Activated naive CD8-positive, alpha-beta T cell treated with anti-CD3 and anti-CD28 coated beads, Interleukin-2, amount 10 ng/mL, durations not matched to agents 7 days and 5 days (primary cell): ENCODE results near the gene HS3ST2. TPM values are rescaled to one million over a fixed set of nuclear protein-coding genes. Genes with fewer than 3 reads are reported as not detected.
A peak's percentile ranks its signal among the peaks of the same experiment; 100 is the strongest.
"Not testable (repeated sequence)": the region's sequence is repeated elsewhere in the genome, so short reads cannot be mapped to it uniquely, and the experiment has no call there.

Experiments used
- ATAC-seq: fragments of 150-1000 bp; cut with Tn5 transposase; one replicate; pipeline ENCODE4 v1.10.0; 2021; ENCODE audit warnings: low read depth, moderate library complexity
- POLR2A ChIA-PET: fragments of 350-600 bp; sonication (Branson Sonifier 250); formaldehyde crosslinking; loops from one replicate; lab custom pipeline; 2021; ENCODE audit warnings: antibody characterized with exemption; lab: Charles Lee
- DNase-seq: peaks from one replicate; pipeline ENCODE4 v3.0.0; 2021
- H3K27ac Mint-ChIP-seq: one replicate; pipeline ENCODE4 v1.8.0; 2022; ENCODE audit warnings: mild to moderate bottlenecking, mixed read lengths
- H3K27me3 Mint-ChIP-seq: one replicate; pipeline ENCODE4 v1.8.0; 2022; ENCODE audit warnings: mild to moderate bottlenecking, moderate library complexity, mixed read lengths
- H3K36me3 Mint-ChIP-seq: one replicate; pipeline ENCODE4 v1.8.0; 2021; ENCODE audit warnings: mild to moderate bottlenecking, mixed read lengths
- H3K4me1 Mint-ChIP-seq: one replicate; pipeline ENCODE4 v1.8.0; 2021; ENCODE audit warnings: mixed read lengths
- H3K4me3 Mint-ChIP-seq: one replicate; pipeline ENCODE4 v1.8.0; 2022; ENCODE audit warnings: mild to moderate bottlenecking, moderate library complexity, mixed read lengths
- H3K9me3 Mint-ChIP-seq: one replicate; pipeline ENCODE4 v1.8.0; 2021; ENCODE audit warnings: mixed read lengths
- total RNA-seq, 2 experiments: library from RNA; stranded (reverse); gene quantifications; one replicate each; pipeline ENCODE4 v1.2.3, GENCODE V29; 2021

Gene HS3ST2
- total RNA-seq, 2 experiments from 2014 or later: 0.17 to 0.45 TPM

DNA sequence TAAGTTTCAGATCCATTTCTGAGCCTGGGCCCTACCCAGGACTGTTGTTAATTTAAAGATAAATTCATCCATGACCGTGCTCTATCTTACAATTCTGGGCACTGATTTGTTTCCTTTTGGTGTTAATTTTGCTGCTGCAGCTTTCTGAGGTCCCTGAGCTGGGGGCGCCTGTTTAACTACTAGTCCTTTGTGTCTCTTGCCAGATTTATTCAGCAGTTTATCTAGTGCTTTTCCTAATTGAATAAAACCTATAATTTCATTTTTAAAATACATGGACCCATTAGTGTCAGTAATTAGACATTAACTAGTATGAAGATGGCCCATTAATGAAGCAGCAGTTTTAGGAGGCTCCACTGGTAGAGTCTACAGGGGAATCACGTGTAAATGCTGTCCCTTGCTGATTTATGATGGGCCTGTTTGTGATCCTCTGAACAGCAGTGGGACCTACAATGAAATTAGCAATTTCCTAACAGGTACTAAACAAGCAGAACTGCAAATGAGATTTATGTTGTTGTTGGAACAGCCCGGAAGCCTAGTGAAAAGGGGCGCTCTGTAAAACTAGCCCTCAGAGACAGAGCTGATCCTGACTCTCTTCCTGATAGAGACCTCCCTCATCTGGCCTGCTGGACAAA, 54.7 kb downstream of the HS3ST2 start:
- H3K9me3 Mint-ChIP-seq: no peaks in the 10 kb centered on the region
- no peak overlapping the region for H3K4me3 Mint-ChIP-seq
- DNase-seq (no peak), ATAC-seq (no peak)
- peaks cover 2% of the 10 kb centered on the region for H3K27me3 Mint-ChIP-seq
- H3K36me3 Mint-ChIP-seq: no peaks in the 10 kb centered on the region
- no peaks in the 10 kb centered on the region for H3K4me1 Mint-ChIP-seq
- POLR2A ChIA-PET: no interaction called here
- H3K27ac Mint-ChIP-seq: no peak overlapping the region

DNA sequence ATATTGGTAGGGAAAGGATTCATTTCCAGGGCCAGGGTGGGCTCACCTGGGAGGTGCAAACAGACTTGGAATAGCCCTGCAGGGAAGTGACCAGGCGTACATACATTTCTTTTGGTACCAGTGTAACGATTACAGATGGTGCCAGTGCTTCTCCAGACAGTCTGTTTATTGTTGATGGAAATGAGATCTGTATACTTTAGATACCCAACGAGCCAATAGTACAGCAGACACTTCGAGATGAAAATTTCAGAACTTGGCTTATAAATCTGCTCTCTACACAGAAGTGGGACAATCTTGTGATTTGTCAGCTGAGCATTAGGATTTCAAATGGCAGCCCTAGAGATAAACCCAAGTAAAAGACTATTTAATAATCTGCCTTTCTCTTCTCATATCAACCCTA, 57.9 kb downstream of the HS3ST2 start:
- no peaks in the 10 kb centered on the region for H3K4me1 Mint-ChIP-seq
- no peak overlapping the region for H3K4me3 Mint-ChIP-seq
- DNase-seq (no peak), ATAC-seq (no peak)
- H3K27ac Mint-ChIP-seq: no peak overlapping the region
- H3K36me3 Mint-ChIP-seq: no peaks in the 10 kb centered on the region
- no peaks in the 10 kb centered on the region for H3K27me3 Mint-ChIP-seq
- H3K9me3 Mint-ChIP-seq: no peaks in the 10 kb centered on the region
- POLR2A ChIA-PET: no interaction called here

DNA sequence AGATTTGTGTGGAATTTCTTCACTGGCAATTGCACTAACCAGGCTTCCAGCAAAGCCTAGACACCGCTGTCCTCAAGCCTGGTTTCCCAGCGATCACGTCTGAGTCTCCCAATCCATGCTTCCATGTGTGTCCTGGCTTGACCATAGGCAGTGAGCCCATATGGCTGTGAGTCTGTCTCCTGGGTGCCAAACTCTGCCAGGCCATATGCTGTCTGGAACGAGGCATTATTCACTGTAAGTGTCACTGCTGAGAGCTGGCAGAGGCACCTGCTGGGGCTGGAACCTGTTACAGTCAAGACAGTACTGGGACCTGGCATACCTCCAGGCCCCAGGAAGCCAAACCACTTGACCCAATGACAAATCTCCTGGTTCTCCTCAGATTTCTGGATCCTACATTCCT, 60.4 kb downstream of the HS3ST2 start:
- DNase-seq: no peak
- Mint-ChIP-seq H3K27me3 (peaks cover 3% of the 10 kb centered on the region), H3K27ac (no peak overlapping the region), H3K36me3 (no peaks in the 10 kb centered on the region), H3K9me3 (no peaks in the 10 kb centered on the region), H3K4me1 (no peaks in the 10 kb centered on the region), H3K4me3 (no peak overlapping the region)
- no peak for ATAC-seq
- POLR2A ChIA-PET: no interaction called here

DNA sequence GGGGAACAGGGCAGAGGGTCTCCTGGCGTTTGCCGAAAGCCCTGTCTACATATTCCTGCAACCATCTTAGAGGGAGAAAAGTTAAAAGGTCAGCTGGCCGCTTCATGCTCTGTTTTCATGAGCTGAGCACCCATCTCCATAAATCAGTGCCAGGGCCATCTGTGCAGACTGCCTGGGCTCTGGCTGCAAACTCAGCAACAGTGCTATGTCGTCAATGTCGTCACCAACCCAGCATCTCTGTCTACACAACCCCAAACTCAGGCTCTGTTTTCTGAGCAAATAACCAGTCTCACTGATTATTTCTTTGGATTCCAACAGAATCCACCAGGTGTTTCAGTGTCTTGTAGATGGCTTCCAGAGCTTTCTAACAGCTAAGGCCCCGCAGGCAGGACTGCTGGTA, 65.0 kb downstream of the HS3ST2 start:
- Mint-ChIP-seq H3K4me3 (no peak overlapping the region), H3K27ac (no peak overlapping the region), H3K4me1 (no peaks in the 10 kb centered on the region), H3K9me3 (no peaks in the 10 kb centered on the region), H3K27me3 (peaks cover 3% of the 10 kb centered on the region), H3K36me3 (no peaks in the 10 kb centered on the region)
- ATAC-seq (no peak), DNase-seq (no peak)
- POLR2A ChIA-PET: no interaction called here

DNA sequence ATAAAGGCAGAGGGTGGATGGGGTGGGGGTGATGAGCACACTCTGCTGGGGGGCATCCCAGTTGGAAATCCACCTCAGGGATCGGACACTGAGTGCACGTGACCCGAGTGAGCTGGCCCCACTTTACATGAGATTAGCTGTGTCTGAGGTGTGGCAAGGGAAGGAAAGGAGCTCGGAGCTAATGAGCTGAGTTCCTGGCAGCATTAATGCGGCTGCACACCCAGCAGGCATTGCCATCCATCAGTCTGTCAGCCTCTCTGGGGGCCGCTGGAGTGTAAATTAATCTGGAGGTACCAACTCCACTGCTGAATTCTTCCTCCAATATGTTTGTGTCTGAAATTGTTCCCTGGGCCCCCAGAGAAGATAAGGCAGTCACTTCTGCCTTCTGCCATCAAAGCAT, 65.5 kb downstream of the HS3ST2 start:
- no peak for ATAC-seq
- Mint-ChIP-seq H3K4me1 (no peaks in the 10 kb centered on the region), H3K36me3 (no peaks in the 10 kb centered on the region), H3K4me3 (no peak overlapping the region), H3K27ac (no peak overlapping the region), H3K9me3 (no peaks in the 10 kb centered on the region), H3K27me3 (peaks cover 5% of the 10 kb centered on the region)
- DNase-seq: no peak
- POLR2A ChIA-PET: no interaction called here

DNA sequence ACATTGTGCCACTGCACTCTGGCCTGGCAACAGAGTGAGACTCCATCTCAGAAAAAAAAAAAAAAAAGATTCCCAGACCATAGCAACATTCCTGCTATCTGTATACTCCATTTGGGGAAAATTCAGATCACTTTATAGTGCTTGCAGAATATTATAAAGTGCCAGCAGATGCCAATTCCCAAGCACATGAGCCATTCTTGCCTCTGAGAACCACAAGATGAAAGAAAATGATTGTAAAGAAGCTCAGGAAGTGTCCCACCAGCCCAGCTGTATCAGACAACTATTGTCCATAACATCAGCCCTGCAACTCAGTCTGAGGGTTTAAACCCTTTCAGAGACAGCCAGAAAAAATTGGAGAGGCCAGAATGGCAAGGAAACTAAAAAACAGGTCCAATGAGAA, 69.0 kb downstream of the HS3ST2 start:
- POLR2A ChIA-PET: no interaction called here
- no peak for ATAC-seq
- no peak overlapping the region for H3K4me3 Mint-ChIP-seq

DNA sequence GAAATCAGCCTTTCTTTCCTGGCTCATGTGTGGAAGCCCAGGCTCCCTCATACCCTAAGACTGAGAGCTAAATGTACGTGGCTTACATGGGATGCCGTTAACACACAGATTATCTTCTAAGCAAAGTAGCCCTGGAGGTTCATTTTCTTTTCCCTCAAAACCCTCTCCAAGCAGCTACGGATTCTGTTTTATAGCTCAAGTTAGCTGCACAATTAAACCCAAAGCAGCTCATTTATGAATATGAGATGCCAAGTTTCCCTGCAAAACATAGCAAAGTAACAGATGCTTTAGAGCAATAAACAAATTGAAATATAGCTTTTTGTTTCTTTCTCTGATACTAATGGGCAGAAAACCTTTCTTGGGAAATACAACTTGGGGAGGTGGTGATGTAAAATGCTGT, 72.0 kb downstream of the HS3ST2 start:
- Mint-ChIP-seq H3K4me1 (no peaks in the 10 kb centered on the region), H3K36me3 (no peaks in the 10 kb centered on the region), H3K9me3 (no peaks in the 10 kb centered on the region), H3K27me3 (peaks cover 2% of the 10 kb centered on the region), H3K4me3 (no peak overlapping the region), H3K27ac (no peak overlapping the region)
- no peak for DNase-seq
- POLR2A ChIA-PET: no interaction called here
- no peak for ATAC-seq

More for the DNA sequence above, 69.0 kb downstream of the HS3ST2 start:
- peaks cover 2% of the 10 kb centered on the region for H3K27me3 Mint-ChIP-seq
- no peak for DNase-seq
- H3K4me1 Mint-ChIP-seq: no peaks in the 10 kb centered on the region
- no peak overlapping the region for H3K27ac Mint-ChIP-seq
- no peaks in the 10 kb centered on the region for H3K9me3 Mint-ChIP-seq
- no peaks in the 10 kb centered on the region for H3K36me3 Mint-ChIP-seq

DNA sequence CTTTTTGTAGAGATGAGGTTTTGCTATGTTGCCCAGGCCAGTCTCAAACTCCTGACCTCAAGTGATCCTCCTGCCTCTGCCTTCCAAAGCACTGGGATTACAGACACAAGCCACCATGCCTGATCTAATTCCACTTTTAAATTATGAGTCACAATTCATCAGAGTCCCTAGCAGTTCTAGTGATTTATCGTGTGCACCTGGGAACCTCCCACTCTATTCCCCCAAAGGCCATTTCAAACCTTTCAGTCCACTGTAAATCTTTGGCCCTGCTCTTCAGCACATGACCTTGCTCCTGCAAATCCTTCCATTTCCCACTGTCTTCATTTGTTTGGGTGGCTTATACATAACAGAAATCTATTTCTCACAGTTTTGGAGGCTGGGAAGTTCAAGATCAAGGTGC, 73.0 kb downstream of the HS3ST2 start:
- no peaks in the 10 kb centered on the region for H3K36me3 Mint-ChIP-seq
- no peak overlapping the region for H3K4me3 Mint-ChIP-seq
- H3K27ac Mint-ChIP-seq: no peak overlapping the region
- H3K27me3 Mint-ChIP-seq: peaks cover 2% of the 10 kb centered on the region
- no peak for ATAC-seq
- no peak for DNase-seq
- H3K9me3 Mint-ChIP-seq: no peaks in the 10 kb centered on the region
- H3K4me1 Mint-ChIP-seq: no peaks in the 10 kb centered on the region
- POLR2A ChIA-PET: no interaction called here

DNA sequence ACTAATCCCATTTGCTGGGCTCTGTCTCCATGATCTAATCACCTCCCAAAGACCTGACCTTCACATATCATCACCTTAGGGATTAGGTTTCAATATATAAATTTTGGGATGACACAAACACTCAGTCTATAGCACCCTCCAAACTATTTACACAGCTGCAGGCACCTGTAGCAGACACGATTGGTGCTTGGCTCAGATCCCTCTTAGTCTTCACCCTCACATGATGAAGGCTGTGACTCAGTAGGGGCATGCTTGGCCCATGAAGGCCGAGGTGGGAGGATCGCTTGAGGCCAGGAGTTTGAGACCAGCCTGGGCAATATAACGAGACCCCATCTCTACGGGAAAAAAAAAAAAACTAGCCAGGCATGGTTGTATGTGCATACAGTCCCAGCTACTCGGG, 73.5 kb downstream of the HS3ST2 start:
- H3K27me3 Mint-ChIP-seq: peaks cover 2% of the 10 kb centered on the region
- POLR2A ChIA-PET: no interaction called here
- ATAC-seq (no peak), DNase-seq (no peak)
- no peaks in the 10 kb centered on the region for H3K4me1 Mint-ChIP-seq
- H3K36me3 Mint-ChIP-seq: no peaks in the 10 kb centered on the region
- H3K27ac Mint-ChIP-seq: no peak overlapping the region
- no peaks in the 10 kb centered on the region for H3K9me3 Mint-ChIP-seq
- no peak overlapping the region for H3K4me3 Mint-ChIP-seq

DNA sequence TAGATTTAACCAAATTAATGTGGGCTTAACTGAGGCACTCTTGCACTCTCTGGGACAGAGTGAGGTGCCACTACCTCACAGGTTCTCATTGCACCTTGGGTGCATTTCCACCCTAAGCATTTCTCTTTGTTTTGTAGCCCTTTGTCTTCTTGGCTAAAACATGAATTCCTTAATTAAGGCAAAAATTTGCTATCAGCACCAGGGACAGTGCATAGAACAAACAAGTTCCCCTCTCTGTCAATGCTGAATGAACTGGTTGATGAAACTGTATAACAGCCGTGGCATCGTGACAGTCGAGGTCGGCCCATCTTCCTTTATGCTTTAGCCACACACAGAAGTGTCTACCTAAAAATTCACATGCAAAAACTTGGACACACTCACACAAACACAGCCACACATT, 74.8 kb downstream of the HS3ST2 start:
- no peaks in the 10 kb centered on the region for H3K36me3 Mint-ChIP-seq
- no peak for DNase-seq
- ATAC-seq: no peak
- POLR2A ChIA-PET: no interaction called here
- H3K27me3 Mint-ChIP-seq: peaks cover 2% of the 10 kb centered on the region
- no peaks in the 10 kb centered on the region for H3K4me1 Mint-ChIP-seq
- H3K27ac Mint-ChIP-seq: no peak overlapping the region
- H3K4me3 Mint-ChIP-seq: no peak overlapping the region
- no peaks in the 10 kb centered on the region for H3K9me3 Mint-ChIP-seq

DNA sequence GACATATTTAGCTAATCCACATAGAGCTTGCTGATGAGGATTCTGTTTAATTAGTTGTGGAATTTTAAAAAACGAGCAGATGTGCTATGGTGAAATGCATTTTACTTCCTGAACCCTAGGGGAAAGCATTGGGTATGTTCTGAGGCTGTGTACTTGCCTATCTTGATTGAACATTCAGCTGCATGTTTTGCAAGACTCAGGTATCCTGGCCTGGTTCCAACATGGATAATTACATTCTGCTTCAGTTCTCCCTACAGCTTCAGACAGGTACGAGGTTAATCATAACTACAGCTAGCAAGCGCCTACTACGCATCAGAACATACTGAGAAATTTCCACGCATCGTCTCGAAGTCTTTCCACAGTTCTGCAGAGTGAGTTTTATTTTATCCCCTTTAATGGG, 77.0 kb downstream of the HS3ST2 start:
- Mint-ChIP-seq H3K9me3 (no peaks in the 10 kb centered on the region), H3K36me3 (no peaks in the 10 kb centered on the region), H3K27ac (no peak overlapping the region), H3K4me1 (no peaks in the 10 kb centered on the region), H3K27me3 (peaks cover 3% of the 10 kb centered on the region), H3K4me3 (no peak overlapping the region)
- POLR2A ChIA-PET: no interaction called here
- DNase-seq: no peak
- no peak for ATAC-seq

DNA sequence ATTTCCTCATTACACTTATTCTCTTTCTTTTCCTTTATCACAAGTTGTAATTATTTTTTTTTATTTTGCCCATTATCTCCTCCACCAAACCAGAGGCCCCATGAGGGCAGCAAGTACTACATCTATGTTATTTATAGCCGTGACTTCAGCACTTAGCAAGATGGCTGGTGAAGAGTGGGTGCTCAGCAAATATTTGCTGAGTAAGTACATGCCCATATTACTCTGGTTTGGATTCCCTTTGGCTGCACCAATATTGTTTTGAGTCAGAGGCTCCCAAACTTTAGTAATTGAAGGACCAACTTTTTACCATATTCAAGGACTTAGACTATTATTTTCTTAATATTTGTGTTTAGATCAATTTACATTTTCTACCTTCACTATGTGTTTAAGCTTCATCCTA, 83.2 kb downstream of the HS3ST2 start:
- no peak overlapping the region for H3K4me3 Mint-ChIP-seq
- no peak for DNase-seq
- H3K27me3 Mint-ChIP-seq: peaks cover 10% of the 10 kb centered on the region
- no peak overlapping the region for H3K27ac Mint-ChIP-seq
- H3K36me3 Mint-ChIP-seq: no peaks in the 10 kb centered on the region
- POLR2A ChIA-PET: no interaction called here
- ATAC-seq: no peak
- no peaks in the 10 kb centered on the region for H3K4me1 Mint-ChIP-seq
- H3K9me3 Mint-ChIP-seq: no peaks in the 10 kb centered on the region

DNA sequence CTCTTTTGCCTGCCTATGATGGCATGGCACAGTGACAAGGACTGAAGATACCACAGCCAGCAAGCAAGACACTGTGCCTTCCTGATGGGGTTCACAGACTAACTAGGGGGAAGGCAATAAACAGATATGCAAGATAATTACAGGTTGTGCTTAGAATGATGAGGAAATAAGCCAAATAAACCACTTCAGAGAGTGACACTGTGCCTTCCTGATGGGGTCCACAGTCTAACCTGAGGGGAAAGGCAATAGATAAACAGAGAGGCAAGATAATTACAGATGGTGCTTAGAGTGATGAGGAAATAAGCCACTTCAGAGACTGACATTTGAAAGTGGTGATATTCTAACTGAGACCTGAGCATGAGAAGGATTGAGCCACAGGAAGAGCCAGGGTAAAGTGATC, 84.2 kb downstream of the HS3ST2 start:
- Mint-ChIP-seq H3K9me3 (no peaks in the 10 kb centered on the region), H3K27ac (no peak overlapping the region), H3K4me3 (no peak overlapping the region), H3K4me1 (no peaks in the 10 kb centered on the region), H3K27me3 (peaks cover 15% of the 10 kb centered on the region), H3K36me3 (no peaks in the 10 kb centered on the region)
- no peak for ATAC-seq
- DNase-seq: no peak
- POLR2A ChIA-PET: no interaction called here

DNA sequence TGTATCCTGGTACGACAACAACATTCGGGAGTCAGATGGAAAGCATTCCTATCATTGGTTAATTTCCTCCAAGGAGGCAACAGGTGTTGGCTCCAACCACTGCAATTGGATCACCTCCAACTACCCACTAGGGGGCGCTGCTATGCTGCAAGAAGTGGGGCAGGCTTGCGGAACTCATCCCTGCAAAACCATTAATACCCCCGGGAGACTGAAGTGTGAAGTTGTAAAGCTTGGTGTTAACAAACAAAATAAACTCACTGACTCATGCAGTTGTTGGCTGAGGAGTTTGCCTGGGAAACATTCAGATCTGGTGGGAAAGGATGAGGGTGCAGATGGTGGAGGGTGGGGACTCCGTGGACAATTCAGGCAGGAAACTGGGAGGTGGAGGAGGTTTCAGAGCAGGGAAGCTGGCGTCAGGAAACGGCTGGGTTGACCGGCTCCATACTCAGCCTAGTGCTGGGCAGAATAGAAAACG, 84.9 kb downstream of the HS3ST2 start:
- DNase-seq (peak; percentile 34), ATAC-seq (no peak)
- Mint-ChIP-seq H3K9me3 (no peaks in the 10 kb centered on the region), H3K27ac (no peak overlapping the region), H3K36me3 (no peaks in the 10 kb centered on the region), H3K27me3 (peaks cover 15% of the 10 kb centered on the region), H3K4me3 (no peak overlapping the region), H3K4me1 (no peaks in the 10 kb centered on the region)
- POLR2A ChIA-PET: no interaction called here

DNA sequence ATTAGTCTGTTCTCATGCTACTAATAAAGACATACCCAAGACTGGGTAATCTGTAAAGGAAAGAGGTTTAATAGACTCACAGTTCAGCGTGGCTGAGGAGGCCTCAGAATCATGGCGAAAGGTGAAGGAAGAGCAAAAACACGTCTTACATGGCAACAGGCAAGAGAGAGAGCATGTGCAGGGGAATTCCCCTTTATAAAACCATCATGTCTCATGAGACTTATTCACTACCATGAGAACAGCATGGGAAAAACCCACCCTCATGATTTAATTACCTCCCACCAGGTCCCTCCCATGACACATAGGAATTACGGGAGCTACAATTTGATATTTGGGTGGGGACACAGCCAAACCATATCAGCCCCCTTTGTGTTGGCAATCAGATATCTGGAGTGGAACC, 85.6 kb downstream of the HS3ST2 start:
- DNase-seq, H3K27ac Mint-ChIP-seq, POLR2A ChIA-PET, H3K9me3 Mint-ChIP-seq, ATAC-seq, H3K4me3 Mint-ChIP-seq, H3K4me1 Mint-ChIP-seq, H3K36me3 Mint-ChIP-seq: not testable (repeated sequence)
- peaks cover 15% of the 10 kb centered on the region for H3K27me3 Mint-ChIP-seq
